KBM-7 (cell line): ENCODE data around the gene HIPK4.

ENCODE experiments used
- DNase-seq: peaks from one replicate; pipeline ENCODE4 v3.0.0-alpha.2; 2015
- in situ Hi-C: fragments of 300-500 bp; cut with MboI; formaldehyde crosslinking; loops from 2 replicates; pipeline ENCODE4 v1.14.3; 2020; ENCODE audit warnings: low sequenced_read_pairs, low pct_unique_long_range_greater_than_20kb, mixed read lengths

HIPK4 gene

GRCh38 chr19:40396886-40397567, 7.0 kb upstream of the HIPK4 start:
- in situ Hi-C loops: no loop called here
- DNase-seq: no peak

- no peak for DNase-seq
- in situ Hi-C loops: no loop called here
Measured at GRCh38 chr19:40395956-40396355, 6.0 kb upstream of the HIPK4 start.

GRCh38 chr19:40394816-40395210, 4.8 kb upstream of the HIPK4 start:
- in situ Hi-C loops: no loop called here
- DNase-seq: no peak

- DNase-seq: no peak
- in situ Hi-C loops: no loop called here
Measured at GRCh38 chr19:40393894-40394815, 4.2 kb upstream of the HIPK4 start.

GRCh38 chr19:40392894-40393517, 3.0 kb upstream of the HIPK4 start:
- in situ Hi-C loops: no loop called here
- no peak for DNase-seq

- in situ Hi-C loops: no loop called here
- no peak for DNase-seq
Measured at GRCh38 chr19:40392123-40392522, 2.1 kb upstream of the HIPK4 start.

GRCh38 chr19:40389404-40390083, 437 bp downstream of the HIPK4 start:
- in situ Hi-C loops: no loop called here
- DNase-seq: no peak

GRCh38 chr19:40388481-40388880, 1.5 kb downstream of the HIPK4 start:
- DNase-seq: no peak
- in situ Hi-C loops: no loop called here

- DNase-seq: no peak
- in situ Hi-C loops: no loop called here
Measured at GRCh38 chr19:40387155-40387554, 2.8 kb downstream of the HIPK4 start.

GRCh38 chr19:40383668-40384248, 6.2 kb downstream of the HIPK4 start:
- DNase-seq: no peak
- in situ Hi-C loops: no loop called here

- in situ Hi-C loops: no loop called here
- no peak for DNase-seq
Measured at GRCh38 chr19:40381321-40381720, 8.7 kb downstream of the HIPK4 start.

- DNase-seq: no peak
- in situ Hi-C loops: no loop called here
Measured at GRCh38 chr19:40380199-40381037, 9.6 kb downstream of the HIPK4 start.

GRCh38 chr19:40379446-40380198, 10.4 kb downstream of the HIPK4 start:
- in situ Hi-C loops: no loop called here
- DNase-seq: no peak

- in situ Hi-C loops: no loop called here
- no peak for DNase-seq
Measured at GRCh38 chr19:40378509-40378908, 11.5 kb downstream of the HIPK4 start.

GRCh38 chr19:40377876-40378385, 12.1 kb downstream of the HIPK4 start:
- in situ Hi-C loops: no loop called here
- no peak for DNase-seq

- no peak for DNase-seq
- in situ Hi-C loops: no loop called here
Measured at GRCh38 chr19:40376286-40376862, 13.6 kb downstream of the HIPK4 start.

GRCh38 chr19:40374084-40374483, 15.9 kb downstream of the HIPK4 start:
- no peak for DNase-seq
- in situ Hi-C loops: no loop called here
